CD4-positive, alpha-beta T cell treated with Interleukin-17A for 1 hour (primary cell): ENCODE data around the gene C2.
A peak's percentile ranks its signal among the peaks of the same experiment; 100 is the strongest.

Experiments used
- DNase-seq: peaks from one replicate; pipeline ENCODE4 v3.0.0-alpha.2; 2020

Gene C2

GRCh38 chr6:31927242-31927862 is at the start of gene C2:
TSS of gene C2 (plus strand) at chr6:31927717. CDS start at chr6:31927753, 36 bp downstream.
- DNase-seq, result no peak

DNA sequence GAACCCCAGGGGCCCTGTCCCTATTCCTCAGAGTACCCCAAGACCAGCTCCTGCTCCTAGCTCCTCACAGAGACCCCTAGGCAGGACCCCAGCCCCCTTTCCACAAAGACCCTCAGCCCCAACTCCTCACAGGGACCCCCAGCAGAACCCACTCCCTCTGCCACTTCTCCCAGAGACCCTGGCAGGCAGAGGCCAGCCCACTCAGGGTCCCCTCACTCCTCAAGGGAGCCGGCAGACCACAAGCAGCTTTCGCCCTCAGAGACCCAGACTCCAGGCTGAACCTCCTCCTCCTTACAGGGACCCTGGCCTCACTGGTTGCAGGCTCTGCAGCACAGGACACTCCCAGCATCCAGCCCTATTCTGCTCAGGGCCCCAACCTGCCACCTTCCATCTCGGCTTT is 49.3 kb upstream of the C2 start:
- no peak for DNase-seq

GRCh38 chr6:31878726-31879125 is 48.8 kb upstream of the C2 start, which contains the start of gene SLC44A4:
TSS of gene SLC44A4 (minus strand) at chr6:31878997. CDS start at chr6:31878980, 17 bp downstream.
- DNase-seq, result no peak

GRCh38 chr6:31879143-31879542 is 48.4 kb upstream of the C2 start:
- DNase-seq, result no peak

DNA sequence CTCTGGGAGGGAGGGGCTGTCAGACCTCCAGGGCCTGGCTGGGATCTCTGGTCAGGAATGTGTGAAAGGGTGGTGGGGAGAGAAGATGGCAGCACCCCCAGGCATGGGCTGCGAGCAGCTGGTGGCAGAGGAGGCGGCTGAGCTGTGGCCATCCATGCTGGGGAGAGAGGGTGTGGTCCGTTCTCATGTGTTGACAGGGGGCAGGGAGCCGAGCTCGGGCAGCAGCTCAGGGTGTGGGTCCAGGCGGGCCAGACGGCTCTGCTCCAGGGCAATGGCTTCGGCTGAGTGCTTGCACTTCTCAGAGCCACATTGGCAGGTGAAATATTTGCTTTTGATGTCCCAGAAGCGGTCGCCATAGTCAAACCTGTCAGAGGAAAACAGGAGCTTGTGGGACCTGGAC is 47.6 kb upstream of the C2 start:
- no peak for DNase-seq

DNA sequence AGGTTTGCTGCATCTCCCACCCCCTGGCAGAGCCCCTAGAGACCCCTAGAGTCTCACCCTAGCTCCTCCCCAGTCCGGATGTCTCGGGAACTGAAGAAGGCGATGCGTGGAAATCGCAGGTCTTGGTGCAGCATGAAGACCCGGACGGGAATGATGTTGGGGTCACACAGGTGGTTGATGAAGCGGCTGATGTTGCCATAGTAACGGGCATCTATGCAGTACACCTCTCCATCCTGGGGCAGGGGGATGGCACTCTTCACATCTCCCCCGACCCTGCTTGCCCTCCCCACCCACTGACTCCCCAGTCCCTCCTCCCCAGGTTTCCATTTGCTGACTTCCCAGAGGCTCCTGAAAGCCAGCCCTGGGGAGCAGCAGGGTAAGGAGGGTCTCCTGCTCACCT is 46.9 kb upstream of the C2 start:
- DNase-seq, result no peak

- DNase-seq, result no peak
Observed at GRCh38 chr6:31881136-31881859, 46.2 kb upstream of the C2 start.

- DNase-seq, result no peak
Observed at GRCh38 chr6:31882344-31882743, 45.2 kb upstream of the C2 start.

- no peak for DNase-seq
Observed at GRCh38 chr6:31883676-31884075, 43.8 kb upstream of the C2 start.

GRCh38 chr6:31884528-31885035 is 42.9 kb upstream of the C2 start:
- no peak for DNase-seq

GRCh38 chr6:31886541-31886991 is 41.0 kb upstream of the C2 start:
- DNase-seq, result no peak

GRCh38 chr6:31887173-31888007 is 40.1 kb upstream of the C2 start:
- DNase-seq, result no peak

DNA sequence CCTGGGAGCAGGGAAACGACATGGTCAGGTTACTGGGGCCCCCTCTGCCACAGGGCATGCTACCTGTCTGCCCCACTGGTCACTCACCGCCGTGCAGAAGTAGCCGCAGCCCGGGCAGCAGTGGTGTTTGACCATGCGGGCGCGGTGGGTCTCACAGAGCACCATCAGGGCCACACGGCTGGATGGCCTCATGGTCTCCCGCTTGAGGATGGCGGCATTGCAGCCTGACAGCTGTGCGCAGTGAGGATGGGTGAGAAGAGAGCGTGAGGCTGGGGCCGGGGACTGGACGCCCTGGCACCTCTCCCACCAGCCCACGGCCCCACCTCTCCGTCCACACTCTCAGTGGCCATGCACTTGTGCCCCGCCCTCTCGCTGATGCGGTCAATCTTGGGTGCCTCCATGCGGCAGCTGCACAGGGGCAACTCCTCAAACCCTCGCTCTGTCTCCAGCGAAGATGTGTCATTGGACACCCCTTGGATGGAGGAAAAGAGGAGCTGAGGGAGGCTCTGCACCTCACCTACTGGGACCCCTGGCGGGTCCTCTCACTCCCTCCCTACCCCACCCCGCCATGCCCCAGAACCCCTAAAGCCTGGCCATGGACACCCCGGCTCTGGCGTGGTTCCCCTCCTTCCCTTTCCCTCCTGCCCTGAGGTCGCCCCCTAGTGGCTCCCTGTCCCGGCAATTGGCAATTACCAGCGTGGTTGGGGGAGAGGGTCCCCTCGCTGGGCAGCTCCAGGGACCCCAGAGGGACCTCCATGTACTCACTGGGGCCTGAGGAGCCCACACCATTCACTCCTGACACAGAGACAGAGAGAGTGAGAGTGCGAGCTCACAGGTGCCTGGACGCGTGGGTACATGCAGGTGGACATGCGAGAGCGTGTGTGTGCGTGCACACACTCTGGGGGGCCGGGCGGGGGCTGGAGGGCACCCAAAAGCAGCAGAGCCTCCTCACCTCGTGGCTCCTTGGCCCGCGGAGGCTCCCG is 39.0 kb upstream of the C2 start:
- peak; percentile 50 for DNase-seq

DNA sequence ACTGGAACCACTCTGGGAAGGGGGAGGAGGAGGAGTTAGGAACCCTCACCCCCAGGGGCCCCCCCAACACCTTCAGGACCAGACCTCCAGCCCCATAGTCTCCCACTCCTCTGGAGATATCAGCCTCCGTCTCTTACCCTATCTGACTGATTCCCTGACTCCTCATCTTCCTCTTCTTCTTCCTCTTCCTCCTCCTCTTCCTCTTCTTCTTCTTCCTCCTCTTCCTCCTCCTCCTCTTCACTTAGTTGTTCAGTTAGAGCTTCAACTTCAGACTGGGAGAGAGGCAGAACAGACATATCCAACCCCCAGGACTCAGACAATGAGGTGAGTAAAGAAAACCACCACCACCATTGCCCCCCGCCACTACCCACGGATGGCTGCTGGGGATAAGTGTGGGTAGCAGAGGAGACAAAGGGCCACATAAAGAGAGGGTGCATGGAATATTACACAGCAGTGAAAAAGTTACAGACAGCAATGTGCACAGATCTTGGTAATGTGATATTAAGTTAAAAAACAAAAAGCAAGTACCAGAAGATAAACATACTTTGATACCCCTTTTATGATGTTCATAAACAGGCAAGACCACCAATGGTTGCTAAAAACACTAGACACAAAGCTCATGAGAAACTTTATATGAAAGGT is 38.1 kb upstream of the C2 start:
- DNase-seq, result no peak

GRCh38 chr6:31892821-31893220 is 34.7 kb upstream of the C2 start:
- no peak for DNase-seq

DNA sequence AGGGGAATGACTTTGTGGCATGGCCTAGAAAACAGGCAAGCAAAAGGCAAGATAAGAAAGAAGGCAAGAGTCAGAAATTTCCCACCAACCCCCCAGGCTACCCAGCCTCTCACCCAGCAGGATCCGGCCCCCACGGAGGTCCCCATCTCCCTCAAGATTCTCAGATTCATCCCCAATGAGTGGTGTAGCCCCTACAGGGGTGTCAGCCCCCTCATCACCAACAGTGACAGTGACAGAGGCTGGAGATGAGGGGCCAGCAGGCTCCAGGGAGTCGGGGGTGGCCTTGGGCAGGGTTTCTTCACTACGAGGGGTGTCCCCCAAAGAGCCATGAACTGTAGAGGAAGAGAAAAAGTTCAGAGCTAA is 31.0 kb upstream of the C2 start:
- DNase-seq, result no peak

DNA sequence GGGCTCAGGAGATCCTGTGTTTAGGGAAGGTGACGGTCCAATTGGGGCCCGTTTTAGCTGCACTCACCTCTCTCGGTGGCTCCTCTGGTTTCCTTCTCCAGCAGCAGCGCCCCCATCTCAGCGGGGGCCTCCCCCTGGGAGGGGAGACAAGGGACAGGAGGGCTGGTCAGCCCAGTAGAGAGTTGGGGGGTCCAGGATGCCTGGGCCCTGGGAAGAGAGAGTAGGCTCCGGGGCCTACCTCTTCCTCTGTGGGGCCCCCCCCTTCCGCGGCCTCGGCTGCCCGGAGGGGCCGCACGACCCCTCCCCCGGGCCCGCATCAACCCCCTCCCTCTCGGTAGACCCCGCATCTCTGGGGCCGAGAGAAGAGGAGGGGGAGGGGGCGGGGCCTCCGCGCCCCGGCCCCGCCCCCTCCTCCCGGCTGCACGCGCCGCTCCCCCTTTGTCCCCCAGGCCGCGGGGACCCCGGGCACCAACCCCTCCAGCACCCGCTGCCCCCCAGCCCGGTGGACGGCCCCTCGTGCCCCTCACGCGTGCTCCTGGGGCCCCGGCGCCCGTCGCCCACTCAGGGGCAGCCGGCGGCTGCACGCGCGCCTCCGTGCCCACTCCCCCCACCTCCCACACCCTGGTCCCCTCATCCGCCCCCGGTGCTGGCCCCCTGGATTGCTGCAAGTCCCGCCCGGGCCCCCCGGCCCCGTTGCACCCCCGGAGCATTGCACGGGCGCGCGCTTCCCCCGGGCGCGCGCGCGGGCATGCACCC is 30.5 kb upstream of the C2 start:
- DNase-seq, result peak; percentile 16

DNA sequence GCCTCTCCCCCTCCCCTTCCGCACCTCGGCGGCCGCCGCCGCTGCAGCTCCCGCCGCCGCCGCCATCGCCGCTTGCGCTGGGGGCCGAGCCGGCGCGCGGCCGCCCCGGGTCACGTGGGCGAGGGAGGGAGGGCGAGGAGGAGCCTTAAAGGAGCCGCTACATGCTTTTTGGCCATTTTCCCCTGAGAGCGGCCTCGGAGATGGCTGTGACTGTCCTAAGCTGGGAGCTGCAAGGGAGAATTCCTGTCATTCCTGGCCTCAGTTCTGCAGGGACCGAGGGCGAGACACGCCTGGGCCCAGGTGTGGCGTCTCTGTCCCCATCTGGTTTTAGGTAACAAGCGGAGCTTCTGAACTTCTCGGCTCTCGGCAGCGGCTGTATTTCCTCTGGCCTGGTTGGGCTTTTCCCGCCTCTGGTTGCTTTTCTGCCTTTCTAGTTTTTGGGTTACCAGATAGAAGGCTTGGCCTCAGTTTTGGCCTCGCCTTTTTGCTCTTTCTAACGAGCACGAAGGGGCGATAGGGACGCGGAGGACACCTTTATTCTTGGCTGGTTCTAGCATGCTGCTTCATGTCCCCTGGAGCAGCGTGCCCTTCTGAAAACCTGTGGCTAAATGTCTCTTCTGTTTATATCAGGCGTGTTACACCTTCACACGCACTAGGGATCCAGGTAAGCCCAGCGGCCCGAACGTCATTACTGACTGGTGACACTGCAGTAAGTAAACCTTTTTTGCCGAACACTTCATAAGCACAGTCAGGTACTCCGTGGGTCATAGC is 29.7 kb upstream of the C2 start, which contains the start of gene EHMT2:
Gene EHMT2 (minus strand): TSS at position 87 of the 771 bp plus-strand sequence. CDS start 21 bp downstream, at position 66.
- DNase-seq, result peak; percentile 86

GRCh38 chr6:31898383-31899011 is 29.0 kb upstream of the C2 start:
- peak; percentile 73 for DNase-seq
